ENCODE results near the gene SGCA. TPM values are rescaled to one million over a fixed set of nuclear protein-coding genes. Genes with fewer than 3 reads are reported as not detected.

Gene SGCA
- total and polyA plus RNA-seq, 4 donors, result 0.31 to 1.3 (median 1.2) TPM; not detected in 1

- TF ChIP-seq, protein P1, sequence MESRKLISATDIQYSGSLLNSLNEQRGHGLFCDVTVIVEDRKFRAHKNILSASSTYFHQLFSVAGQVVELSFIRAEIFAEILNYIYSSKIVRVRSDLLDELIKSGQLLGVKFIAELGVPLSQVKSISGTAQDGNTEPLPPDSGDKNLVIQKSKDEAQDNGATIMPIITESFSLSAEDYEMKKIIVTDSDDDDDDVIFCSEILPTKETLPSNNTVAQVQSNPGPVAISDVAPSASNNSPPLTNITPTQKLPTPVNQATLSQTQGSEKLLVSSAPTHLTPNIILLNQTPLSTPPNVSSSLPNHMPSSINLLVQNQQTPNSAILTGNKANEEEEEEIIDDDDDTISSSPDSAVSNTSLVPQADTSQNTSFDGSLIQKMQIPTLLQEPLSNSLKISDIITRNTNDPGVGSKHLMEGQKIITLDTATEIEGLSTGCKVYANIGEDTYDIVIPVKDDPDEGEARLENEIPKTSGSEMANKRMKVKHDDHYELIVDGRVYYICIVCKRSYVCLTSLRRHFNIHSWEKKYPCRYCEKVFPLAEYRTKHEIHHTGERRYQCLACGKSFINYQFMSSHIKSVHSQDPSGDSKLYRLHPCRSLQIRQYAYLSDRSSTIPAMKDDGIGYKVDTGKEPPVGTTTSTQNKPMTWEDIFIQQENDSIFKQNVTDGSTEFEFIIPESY (IDR thresholded peaks at IDR 0.05), result no peak
These were observed 9.4 kb downstream of the SGCA start (continued) for GRCh38 chr17:50175035-50175807.

GRCh38 chr17:50176559-50177357 lies 11.0 kb downstream of the SGCA start:
- no peaks in the 10 kb centered on the region for H3K27me3 ChIP-seq (ENCODE audit: control insufficient read depth in 4 of 4, insufficient read depth in 4 of 4, low read length in 3 of 4)
- H3K9me3 ChIP-seq (ENCODE audit: control insufficient read depth in 4 of 4, low read length in 3 of 4), result no peaks in the 10 kb centered on the region
- no peak overlapping the region for H3K27ac ChIP-seq (ENCODE audit: low read depth in 1 of 2, low read length in 2 of 2)
- TF ChIP-seq REST (IDR thresholded peaks at IDR 0.05) (no peak), RXRA (IDR thresholded peaks at IDR 0.05) (no peak), FOXA2 (IDR thresholded peaks at IDR 0.05) (no peak), NR2F2 (IDR thresholded peaks at IDR 0.05) (no peak), SP1 (IDR thresholded peaks at IDR 0.05) (no peak)
- TF ChIP-seq, protein P1 (IDR thresholded peaks at IDR 0.05), result no peak
- TF ChIP-seq, protein P2, sequence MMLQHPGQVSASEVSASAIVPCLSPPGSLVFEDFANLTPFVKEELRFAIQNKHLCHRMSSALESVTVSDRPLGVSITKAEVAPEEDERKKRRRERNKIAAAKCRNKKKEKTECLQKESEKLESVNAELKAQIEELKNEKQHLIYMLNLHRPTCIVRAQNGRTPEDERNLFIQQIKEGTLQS (IDR thresholded peaks at IDR 0.05), result no peak
- no peak for DNase-seq (ENCODE audit: low spot score)
- peaks cover 0 to 6% (median 0%) of the 10 kb centered on the region in 4 donors for H3K4me1 ChIP-seq (ENCODE audit: control insufficient read depth in 4 of 4, insufficient read depth in 4 of 4, low read length in 3 of 4)
- no peak overlapping the region for H3K4me3 ChIP-seq (ENCODE audit: low read depth in 1 of 3, low read length in 3 of 3)
- H3K36me3 ChIP-seq (ENCODE audit: control insufficient read depth in 4 of 4, insufficient read depth in 3 of 4, low read depth in 1 of 4, low read length in 3 of 4), result no peaks in the 10 kb centered on the region
- no peak overlapping the region for H3K9ac ChIP-seq (ENCODE audit: low read depth in 1 of 2, low read length in 2 of 2)
- WGBS, result 93% methylated on average over 20 of the region's 20 CpGs

- no peak overlapping the region for H3K9ac ChIP-seq (ENCODE audit: low read depth in 1 of 2, low read length in 2 of 2)
- no peaks in the 10 kb centered on the region for H3K27me3 ChIP-seq (ENCODE audit: control insufficient read depth in 4 of 4, insufficient read depth in 4 of 4, low read length in 3 of 4)
These were observed 11.7 kb downstream of the SGCA start for GRCh38 chr17:50177476-50177875.

More at GRCh38 chr17:50177476-50177875, 11.7 kb downstream of the SGCA start:
- WGBS, result 90% methylated on average over 10 of the region's 10 CpGs
- no peak for DNase-seq (ENCODE audit: low spot score)
- no peaks in the 10 kb centered on the region for H3K36me3 ChIP-seq (ENCODE audit: control insufficient read depth in 4 of 4, insufficient read depth in 3 of 4, low read depth in 1 of 4, low read length in 3 of 4)
- H3K4me1 ChIP-seq (ENCODE audit: control insufficient read depth in 4 of 4, insufficient read depth in 4 of 4, low read length in 3 of 4), result peaks cover 0 to 6% (median 0%) of the 10 kb centered on the region in 4 donors
- no peak overlapping the region for H3K4me3 ChIP-seq (ENCODE audit: low read depth in 1 of 3, low read length in 3 of 3)
- TF ChIP-seq HNF4A (conservative IDR thresholded peaks at IDR 0.05) (no peak), REST (IDR thresholded peaks at IDR 0.05) (no peak), HNF4G (IDR thresholded peaks at IDR 0.05) (no peak), EGR1 (IDR thresholded peaks at IDR 0.05; ENCODE audit: low read depth in 2 of 2) (no peak), GABPA (IDR thresholded peaks at IDR 0.05 in 1 of 2, conservative IDR thresholded peaks at IDR 0.05 in 1 of 2) (no peak)
- H3K9me3 ChIP-seq (ENCODE audit: control insufficient read depth in 4 of 4, low read length in 3 of 4), result no peaks in the 10 kb centered on the region
- peak overlapping the region in 1 of 2 donors; percentile 18 for H3K27ac ChIP-seq (ENCODE audit: low read depth in 1 of 2, low read length in 2 of 2)

Measured in liver (tissue), 9 donors.